ACC112 (cell line): ENCODE data around the gene CLEC18A.
A peak's percentile ranks its signal among the peaks of the same experiment; 100 is the strongest.
"Not testable (repeated sequence)": the region's sequence is repeated elsewhere in the genome, so short reads cannot be mapped to it uniquely, and the experiment has no call there.

ENCODE experiments used
- H2AFZ ChIP-seq: fragments of 200-600 bp; sonication (generic); one replicate; pipeline ENCODE4 v1.6.0; 2017; ENCODE audit warnings: antibody characterized with exemption, low read length; ENCODE audit not compliant: unreplicated experiment
- H3K27ac ChIP-seq: fragments of 200-600 bp; sonication (generic); 2 replicates; pipeline ENCODE4 v1.5.1; 2014; ENCODE audit warnings: low read depth, mild to moderate bottlenecking, antibody characterized with exemption, low read length, moderate library complexity
- H3K27me3 ChIP-seq: fragments of 200-600 bp; sonication (generic); 2 replicates; pipeline ENCODE4 v1.6.1; 2014; ENCODE audit warnings: mild to moderate bottlenecking, antibody characterized with exemption, low read length, moderate library complexity, mixed read lengths; ENCODE audit not compliant: insufficient read depth
- H3K36me3 ChIP-seq: fragments of 200-600 bp; sonication (generic); 2 replicates; pipeline ENCODE4 v1.6.1; 2016; ENCODE audit warnings: mild to moderate bottlenecking, antibody characterized with exemption, low read length, moderate library complexity, mixed read lengths; ENCODE audit not compliant: insufficient read depth
- H3K4me1 ChIP-seq: fragments of 200-600 bp; sonication (generic); one replicate; pipeline ENCODE4 v1.6.1; 2016; ENCODE audit warnings: low read length, mixed read lengths; ENCODE audit not compliant: insufficient read depth, unreplicated experiment, control insufficient read depth
- H3K4me3 ChIP-seq: fragments of 200-600 bp; sonication (generic); 2 replicates; pipeline ENCODE4 v1.5.1; 2014; ENCODE audit warnings: mild to moderate bottlenecking, low read depth, low read length
- H3K79me2 ChIP-seq: fragments of 200-600 bp; sonication (generic); one replicate; pipeline ENCODE4 v1.6.0; 2016; ENCODE audit warnings: low read length; ENCODE audit not compliant: control insufficient read depth, unreplicated experiment, insufficient read depth

The CLEC18A gene

DNA sequence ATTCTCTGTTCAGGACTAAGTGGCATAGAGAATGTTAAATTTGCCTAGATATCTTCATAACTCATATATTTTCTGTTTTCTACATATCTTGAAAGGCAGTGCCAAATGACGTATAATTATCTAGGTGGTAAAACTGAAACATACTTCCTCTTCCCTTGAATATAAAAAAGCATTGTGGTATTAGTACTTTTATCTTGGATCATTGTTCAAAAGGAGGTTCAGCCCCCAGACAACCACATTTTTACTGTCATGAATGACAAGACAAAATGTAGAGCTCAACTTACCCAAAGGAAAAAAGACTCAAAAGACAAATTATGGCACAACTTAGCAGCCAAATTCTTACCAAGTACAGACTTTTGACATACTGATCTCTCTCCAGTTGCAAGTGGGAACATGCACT, 34.1 kb downstream of the CLEC18A start:
- H3K27me3 ChIP-seq, H3K79me2 ChIP-seq, H3K4me1 ChIP-seq, H3K4me3 ChIP-seq, H3K36me3 ChIP-seq, H3K27ac ChIP-seq, H2AFZ ChIP-seq: not testable (repeated sequence)

DNA sequence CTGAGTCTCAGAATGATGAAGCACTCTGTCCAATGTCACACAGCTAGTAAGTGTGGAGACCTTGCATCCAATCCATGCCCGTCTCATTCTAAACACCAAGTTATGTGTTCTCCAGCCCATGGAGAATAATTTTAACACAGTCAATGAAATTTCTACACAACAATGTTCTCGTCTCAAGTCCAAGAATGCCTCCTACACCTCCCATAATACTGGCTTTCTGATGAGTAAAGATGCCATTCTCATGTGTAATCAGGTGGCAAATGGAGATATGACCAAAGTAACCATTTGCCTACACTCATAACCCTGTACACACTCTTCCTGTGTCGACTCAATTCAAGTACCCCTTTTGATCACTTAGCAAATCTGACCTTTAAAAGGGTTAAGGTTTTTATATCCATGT, 46.8 kb downstream of the CLEC18A start:
- not testable (repeated sequence) for H2AFZ ChIP-seq, H3K4me3 ChIP-seq, H3K79me2 ChIP-seq, H3K36me3 ChIP-seq, H3K27me3 ChIP-seq
- H3K27ac ChIP-seq, result peak overlapping the region; percentile 79
- H3K4me1 ChIP-seq, result peaks cover 11% of the 10 kb centered on the region

DNA sequence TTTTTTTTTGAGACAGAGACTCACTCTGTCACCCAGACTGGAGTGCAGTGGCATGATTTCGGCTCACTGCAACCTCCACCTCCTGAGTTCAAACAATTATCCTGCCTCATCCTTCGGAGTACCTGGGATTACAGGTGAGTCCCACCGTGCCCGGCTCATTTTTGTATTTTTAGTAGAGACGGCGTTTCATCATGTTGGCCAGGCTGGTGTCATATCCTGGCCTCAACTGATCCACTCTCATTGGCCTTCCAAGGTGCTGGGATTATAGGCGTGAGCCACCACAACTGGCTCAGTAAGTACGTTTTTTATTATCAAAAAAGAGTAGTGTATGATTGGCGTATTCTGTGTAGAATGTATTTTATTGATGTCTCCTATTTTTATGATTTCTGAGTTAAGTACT, 48.7 kb downstream of the CLEC18A start:
- H2AFZ ChIP-seq, H3K79me2 ChIP-seq, H3K36me3 ChIP-seq, H3K27me3 ChIP-seq, H3K27ac ChIP-seq, H3K4me3 ChIP-seq: not testable (repeated sequence)
- H3K4me1 ChIP-seq, result peaks cover 11% of the 10 kb centered on the region

DNA sequence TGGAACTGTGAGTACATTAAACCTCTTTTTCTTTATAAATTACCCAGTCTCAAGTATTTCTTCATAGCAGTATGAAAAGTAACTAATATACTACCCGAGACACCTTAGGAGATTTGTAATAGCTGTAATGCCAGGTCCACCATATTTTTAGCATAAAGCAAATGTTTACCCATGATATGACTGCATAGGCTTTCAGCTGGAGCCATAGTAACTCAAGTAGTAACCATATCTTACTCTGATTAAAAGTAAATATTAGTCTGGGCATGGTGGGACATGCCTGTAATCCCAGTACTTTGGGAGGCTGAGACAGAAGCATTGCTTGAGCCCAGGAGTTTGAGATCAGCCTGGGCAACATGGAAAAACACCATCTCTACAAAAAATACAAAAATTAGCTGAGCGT, 52.4 kb downstream of the CLEC18A start:
- H3K36me3 ChIP-seq, H3K27ac ChIP-seq, H3K79me2 ChIP-seq, H2AFZ ChIP-seq, H3K4me3 ChIP-seq, H3K4me1 ChIP-seq, H3K27me3 ChIP-seq: not testable (repeated sequence)

- H3K27ac ChIP-seq, H3K27me3 ChIP-seq, H2AFZ ChIP-seq, H3K36me3 ChIP-seq, H3K4me1 ChIP-seq, H3K79me2 ChIP-seq, H3K4me3 ChIP-seq: not testable (repeated sequence)
These were observed 57.5 kb downstream of the CLEC18A start for GRCh38 chr16:70008604-70009003.

- H3K79me2 ChIP-seq, H2AFZ ChIP-seq, H3K27me3 ChIP-seq, H3K4me1 ChIP-seq, H3K4me3 ChIP-seq, H3K36me3 ChIP-seq, H3K27ac ChIP-seq: not testable (repeated sequence)
These were observed 59.5 kb downstream of the CLEC18A start for GRCh38 chr16:70010615-70011014.

DNA sequence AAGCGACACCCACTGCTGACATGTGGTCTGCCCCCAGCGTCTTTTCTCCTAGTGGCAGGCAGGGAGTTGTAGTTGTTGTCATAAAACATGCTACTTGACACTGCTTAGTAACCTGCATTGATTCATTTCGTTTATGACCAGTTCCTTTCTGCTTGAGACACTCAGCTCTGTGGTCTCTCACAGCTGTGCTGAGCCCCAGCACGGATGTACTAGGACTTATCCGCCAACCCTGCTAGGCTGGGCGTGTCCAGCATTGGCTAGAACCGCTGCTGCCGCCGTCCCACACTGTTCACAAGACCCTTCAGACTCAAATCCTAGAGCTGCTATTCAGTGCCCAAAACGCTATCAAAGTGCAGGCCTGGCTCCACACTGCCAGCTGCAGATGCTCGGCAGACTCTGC, 60.0 kb downstream of the CLEC18A start:
- not testable (repeated sequence) for H3K27ac ChIP-seq, H3K79me2 ChIP-seq, H3K4me1 ChIP-seq, H3K36me3 ChIP-seq, H3K4me3 ChIP-seq, H2AFZ ChIP-seq, H3K27me3 ChIP-seq

DNA sequence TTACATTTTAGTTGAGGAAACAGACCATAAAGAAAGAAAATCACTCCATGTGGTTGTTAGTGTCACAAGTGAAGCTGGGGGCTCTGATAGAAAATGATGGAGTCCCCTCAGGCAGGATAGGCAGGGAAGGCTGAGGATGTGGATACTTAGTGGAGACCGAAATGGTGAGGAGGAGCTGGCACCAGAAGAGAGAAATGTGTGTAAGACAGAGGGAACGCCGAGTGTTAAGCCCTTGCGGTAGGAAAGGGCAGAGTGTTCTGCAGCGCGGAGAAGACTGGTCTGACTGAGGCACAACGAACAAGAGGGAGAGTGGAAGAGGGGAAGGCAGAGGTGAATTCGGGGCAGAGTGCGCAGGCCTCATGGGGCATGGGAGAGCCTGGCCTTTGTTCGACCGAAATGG, 61.2 kb downstream of the CLEC18A start:
- not testable (repeated sequence) for H3K4me1 ChIP-seq, H3K27me3 ChIP-seq, H3K79me2 ChIP-seq

GRCh38 chr16:70012951-70013350, 61.8 kb downstream of the CLEC18A start:
- not testable (repeated sequence) for H3K27me3 ChIP-seq, H3K79me2 ChIP-seq, H3K4me3 ChIP-seq, H2AFZ ChIP-seq, H3K27ac ChIP-seq, H3K36me3 ChIP-seq, H3K4me1 ChIP-seq

More for the DNA sequence above, 61.2 kb downstream of the CLEC18A start:
- not testable (repeated sequence) for H2AFZ ChIP-seq, H3K4me3 ChIP-seq, H3K36me3 ChIP-seq, H3K27ac ChIP-seq
